Measurements from ENCODE around the gene ANKRD29.

GRCh38 chr18:23573020-23573419 is 89.7 kb downstream of the ANKRD29 start:
- TF ChIP-seq EZH2 (IDR thresholded peaks at IDR 0.05) (no peak), POLR2AphosphoS5 (IDR thresholded peaks at IDR 0.05; ENCODE audit: borderline replicate concordance, low read depth, low read length) (no peak)

Measured in SK-N-MC (cell line).